ENCODE results near the gene RPS6KA5.
"Not testable (repeated sequence)": the region's sequence is repeated elsewhere in the genome, so short reads cannot be mapped to it uniquely, and the experiment has no call there.

The RPS6KA5 gene

GRCh38 chr14:90983560-90983959 is 76.9 kb downstream of the RPS6KA5 start (continued):
- TF ChIP-seq POU6F1 (CRISPR knock-in tag; IDR thresholded peaks at IDR 0.05; ENCODE audit: borderline replicate concordance, low read depth) (no peak), ISL1 (CRISPR knock-in tag; IDR thresholded peaks at IDR 0.05) (no peak)

- TF ChIP-seq ZNF70 (CRISPR knock-in tag; IDR thresholded peaks at IDR 0.05) (no peak), CSRNP3 (CRISPR knock-in tag; IDR thresholded peaks at IDR 0.05) (no peak), TCF4 (CRISPR knock-in tag; IDR thresholded peaks at IDR 0.05; ENCODE audit: borderline replicate concordance) (no peak), RARB (CRISPR knock-in tag; IDR thresholded peaks at IDR 0.05) (no peak), BACH2 (CRISPR knock-in tag; IDR thresholded peaks at IDR 0.05; ENCODE audit: borderline replicate concordance) (no peak), ZFP30 (CRISPR knock-in tag; IDR thresholded peaks at IDR 0.05) (no peak), ZNF565 (CRISPR knock-in tag; conservative IDR thresholded peaks at IDR 0.05; ENCODE audit: low read depth) (no peak), POU6F1 (CRISPR knock-in tag; IDR thresholded peaks at IDR 0.05; ENCODE audit: borderline replicate concordance, low read depth) (no peak), OSR1 (CRISPR knock-in tag; IDR thresholded peaks at IDR 0.05) (no peak), PPARA (CRISPR knock-in tag; IDR thresholded peaks at IDR 0.05; ENCODE audit: borderline replicate concordance) (no peak), ZFP3 (CRISPR knock-in tag; IDR thresholded peaks at IDR 0.05) (no peak), CSDC2 (CRISPR knock-in tag; IDR thresholded peaks at IDR 0.05) (no peak), ZC3H10 (CRISPR knock-in tag; IDR thresholded peaks at IDR 0.05) (no peak), TSHZ2 (CRISPR knock-in tag; IDR thresholded peaks at IDR 0.05) (no peak), GLIS3 (CRISPR knock-in tag; IDR thresholded peaks at IDR 0.05) (no peak)
- ATAC-seq = no peak
Measured at GRCh38 chr14:90981636-90982035, 78.8 kb downstream of the RPS6KA5 start.

GRCh38 chr14:90980636-90981035 is 79.8 kb downstream of the RPS6KA5 start:
- not testable (repeated sequence) for ATAC-seq

GRCh38 chr14:90979515-90979914 is 80.9 kb downstream of the RPS6KA5 start:
- ATAC-seq = no peak

More at GRCh38 chr14:90979515-90979914, 80.9 kb downstream of the RPS6KA5 start:
- TF ChIP-seq ZNF70 (CRISPR knock-in tag; IDR thresholded peaks at IDR 0.05) (no peak), CSDC2 (CRISPR knock-in tag; IDR thresholded peaks at IDR 0.05) (no peak), TOX (CRISPR knock-in tag; IDR thresholded peaks at IDR 0.05; ENCODE audit: borderline replicate concordance) (no peak), TSHZ2 (CRISPR knock-in tag; IDR thresholded peaks at IDR 0.05) (no peak), ARNTL (CRISPR knock-in tag; IDR thresholded peaks at IDR 0.05; ENCODE audit: borderline replicate concordance, low read depth) (no peak), ZNF565 (CRISPR knock-in tag; conservative IDR thresholded peaks at IDR 0.05; ENCODE audit: low read depth) (no peak), GLIS3 (CRISPR knock-in tag; IDR thresholded peaks at IDR 0.05) (no peak), PPARA (CRISPR knock-in tag; IDR thresholded peaks at IDR 0.05; ENCODE audit: borderline replicate concordance) (no peak), OSR1 (CRISPR knock-in tag; IDR thresholded peaks at IDR 0.05) (no peak), SNAI2 (CRISPR knock-in tag; IDR thresholded peaks at IDR 0.05) (no peak), ZFP3 (CRISPR knock-in tag; IDR thresholded peaks at IDR 0.05) (no peak), CSRNP3 (CRISPR knock-in tag; IDR thresholded peaks at IDR 0.05) (no peak), ZNF8 (CRISPR knock-in tag; IDR thresholded peaks at IDR 0.05) (no peak), POU6F1 (CRISPR knock-in tag; IDR thresholded peaks at IDR 0.05; ENCODE audit: borderline replicate concordance, low read depth) (no peak)
